Calu3 (cell line): ENCODE measurements around the gene TRUB2. TPM values are rescaled to one million over a fixed set of nuclear protein-coding genes. Genes with fewer than 3 reads are reported as not detected.

Experiments
- BruUV-seq: library from RNA; stranded (reverse); fragments of 400-500 nt; replicated peaks from 2 replicates; lab custom pipeline; 2021; lab: Mats Ljungman, UMichigan
- CTCF ChIA-PET: fragments of 300-600 bp; sonication (Branson Sonifier 250); formaldehyde crosslinking; loops from one replicate; lab custom pipeline; 2022; ENCODE audit warnings: antibody characterized with exemption; lab: Charles Lee
- DNase-seq: peaks from one replicate; pipeline ENCODE4 v3.0.0; 2022
- H3K27ac Mint-ChIP-seq: one replicate; pipeline ENCODE4 v1.8.0; 2022; ENCODE audit warnings: mixed read lengths; ENCODE audit not compliant: unreplicated experiment
- H3K27me3 Mint-ChIP-seq: one replicate; pipeline ENCODE4 v1.8.0; 2022; ENCODE audit warnings: mixed read lengths; ENCODE audit not compliant: unreplicated experiment
- H3K36me3 Mint-ChIP-seq: one replicate; pipeline ENCODE4 v1.8.0; 2022; ENCODE audit warnings: mild to moderate bottlenecking, moderate library complexity, mixed read lengths; ENCODE audit not compliant: insufficient read depth, unreplicated experiment
- H3K4me1 Mint-ChIP-seq: one replicate; pipeline ENCODE4 v1.8.0; 2022; ENCODE audit warnings: mild to moderate bottlenecking, low read depth, mixed read lengths; ENCODE audit not compliant: unreplicated experiment
- H3K4me3 Mint-ChIP-seq: one replicate; pipeline ENCODE4 v1.8.0; 2022; ENCODE audit warnings: mild to moderate bottlenecking, low read depth, moderate library complexity, mixed read lengths; ENCODE audit not compliant: unreplicated experiment
- H3K9me3 Mint-ChIP-seq: one replicate; pipeline ENCODE4 v1.8.0; 2022; ENCODE audit warnings: low read depth, mixed read lengths; ENCODE audit not compliant: unreplicated experiment
- intact Hi-C: fragments of 100-400 bp; cut with micrococcal nuclease; formaldehyde crosslinking; loops from one replicate; pipeline ENCODE4 v1.10.0; 2022; ENCODE audit not compliant: unreplicated experiment
- total RNA-seq: library from RNA; stranded (reverse); gene quantifications from 2 replicates; pipeline ENCODE4 v1.2.3, GENCODE V29; 2022
- TF ChIP-seq, protein P1 (sequence below): fragments of 200-600 bp; IDR thresholded peaks from one replicate; pipeline ENCODE4 v1.8.0; 2022; ENCODE audit warnings: antibody characterized with exemption; ENCODE audit not compliant: unreplicated experiment

Gene TRUB2
- total RNA-seq, 1 experiment from 2014 or later, result 22.5 TPM

DNA sequence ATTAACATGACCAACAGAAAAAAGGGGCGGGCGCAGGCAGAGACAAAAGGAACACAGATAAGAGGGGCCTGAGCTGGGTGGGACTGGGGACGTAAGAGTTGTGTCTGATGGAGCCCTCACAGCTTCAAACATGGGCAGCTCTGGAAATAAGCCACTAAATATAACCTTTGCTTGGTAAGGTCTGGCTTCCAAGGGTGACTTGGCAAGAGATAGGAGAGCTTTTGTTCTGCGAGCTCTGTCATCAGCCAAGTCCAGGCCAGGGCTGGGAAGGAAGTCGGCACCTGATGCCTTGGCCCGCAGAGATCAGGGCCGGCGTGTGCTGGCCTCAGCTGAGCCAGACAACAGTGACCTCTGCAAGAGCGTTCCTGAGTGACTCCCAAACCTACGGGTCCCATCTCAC lies 11.8 kb downstream of the TRUB2 start:
- CTCF ChIA-PET, result no interaction called here
- H3K36me3 Mint-ChIP-seq, result peaks cover 36% of the 10 kb centered on the region
- H3K27ac Mint-ChIP-seq, result no peak overlapping the region
- BruUV-seq, result no TSS peak
- TF ChIP-seq, protein P1, sequence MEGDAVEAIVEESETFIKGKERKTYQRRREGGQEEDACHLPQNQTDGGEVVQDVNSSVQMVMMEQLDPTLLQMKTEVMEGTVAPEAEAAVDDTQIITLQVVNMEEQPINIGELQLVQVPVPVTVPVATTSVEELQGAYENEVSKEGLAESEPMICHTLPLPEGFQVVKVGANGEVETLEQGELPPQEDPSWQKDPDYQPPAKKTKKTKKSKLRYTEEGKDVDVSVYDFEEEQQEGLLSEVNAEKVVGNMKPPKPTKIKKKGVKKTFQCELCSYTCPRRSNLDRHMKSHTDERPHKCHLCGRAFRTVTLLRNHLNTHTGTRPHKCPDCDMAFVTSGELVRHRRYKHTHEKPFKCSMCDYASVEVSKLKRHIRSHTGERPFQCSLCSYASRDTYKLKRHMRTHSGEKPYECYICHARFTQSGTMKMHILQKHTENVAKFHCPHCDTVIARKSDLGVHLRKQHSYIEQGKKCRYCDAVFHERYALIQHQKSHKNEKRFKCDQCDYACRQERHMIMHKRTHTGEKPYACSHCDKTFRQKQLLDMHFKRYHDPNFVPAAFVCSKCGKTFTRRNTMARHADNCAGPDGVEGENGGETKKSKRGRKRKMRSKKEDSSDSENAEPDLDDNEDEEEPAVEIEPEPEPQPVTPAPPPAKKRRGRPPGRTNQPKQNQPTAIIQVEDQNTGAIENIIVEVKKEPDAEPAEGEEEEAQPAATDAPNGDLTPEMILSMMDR, result no peak
- no peaks in the 10 kb centered on the region for H3K4me1 Mint-ChIP-seq
- no peak for DNase-seq
- H3K9me3 Mint-ChIP-seq, result no peaks in the 10 kb centered on the region
- H3K4me3 Mint-ChIP-seq, result no peak overlapping the region
- intact Hi-C loops, result no loop called here
- no peaks in the 10 kb centered on the region for H3K27me3 Mint-ChIP-seq

DNA sequence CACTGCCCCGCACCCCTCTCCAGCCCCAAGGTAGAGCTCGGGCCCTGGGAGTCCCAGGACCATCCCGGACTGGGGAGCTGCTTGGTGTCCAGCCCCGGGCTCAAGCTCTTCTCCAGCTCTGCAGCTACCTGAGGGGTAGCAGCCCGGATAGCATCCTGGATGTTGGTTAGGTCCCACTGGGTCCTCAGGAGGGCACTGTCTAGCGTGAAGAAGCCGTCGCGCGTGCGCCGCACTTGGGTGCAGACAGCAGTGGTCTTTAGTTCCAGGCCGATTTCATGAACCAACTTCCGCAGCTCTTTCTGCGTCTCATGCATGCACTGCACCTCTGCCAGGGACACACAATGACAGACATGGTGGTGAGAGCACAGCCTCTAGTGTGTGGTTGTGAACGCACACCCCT lies 12.7 kb downstream of the TRUB2 start:
- BruUV-seq, result no TSS peak
- CTCF ChIA-PET, result no interaction called here
- H3K9me3 Mint-ChIP-seq, result no peaks in the 10 kb centered on the region

GRCh38 chr9:128304971-128305288 lies 17.3 kb downstream of the TRUB2 start:
- Mint-ChIP-seq H3K4me1 (no peaks in the 10 kb centered on the region), H3K36me3 (peaks cover 22% of the 10 kb centered on the region), H3K27me3 (no peaks in the 10 kb centered on the region), H3K4me3 (no peak overlapping the region), H3K27ac (no peak overlapping the region), H3K9me3 (no peaks in the 10 kb centered on the region)
- CTCF ChIA-PET, result interaction anchor here (0.6 kb wide), 1 partner anchor 18 kb away, joined by 5 read pairs; no protein-coding TSS in a partner anchor
- intact Hi-C loops, result loop anchor here (10.0 kb wide), 1 partner anchor 250 kb away; the partner anchor contains the start of gene SPTAN1
- TF ChIP-seq, protein P1, result no peak
- no peak for DNase-seq
- BruUV-seq, result no TSS peak

More for the DNA sequence above, 12.7 kb downstream of the TRUB2 start:
- peaks cover 36% of the 10 kb centered on the region for H3K36me3 Mint-ChIP-seq
- TF ChIP-seq, protein P1, result no peak
- no peak overlapping the region for H3K4me3 Mint-ChIP-seq
- H3K27me3 Mint-ChIP-seq, result no peaks in the 10 kb centered on the region
- intact Hi-C loops, result loop anchor here (10.0 kb wide), 1 partner anchor 245 kb away; the partner anchor contains the start of gene SPTAN1
- no peak overlapping the region for H3K27ac Mint-ChIP-seq
- no peaks in the 10 kb centered on the region for H3K4me1 Mint-ChIP-seq
- DNase-seq, result no peak

DNA sequence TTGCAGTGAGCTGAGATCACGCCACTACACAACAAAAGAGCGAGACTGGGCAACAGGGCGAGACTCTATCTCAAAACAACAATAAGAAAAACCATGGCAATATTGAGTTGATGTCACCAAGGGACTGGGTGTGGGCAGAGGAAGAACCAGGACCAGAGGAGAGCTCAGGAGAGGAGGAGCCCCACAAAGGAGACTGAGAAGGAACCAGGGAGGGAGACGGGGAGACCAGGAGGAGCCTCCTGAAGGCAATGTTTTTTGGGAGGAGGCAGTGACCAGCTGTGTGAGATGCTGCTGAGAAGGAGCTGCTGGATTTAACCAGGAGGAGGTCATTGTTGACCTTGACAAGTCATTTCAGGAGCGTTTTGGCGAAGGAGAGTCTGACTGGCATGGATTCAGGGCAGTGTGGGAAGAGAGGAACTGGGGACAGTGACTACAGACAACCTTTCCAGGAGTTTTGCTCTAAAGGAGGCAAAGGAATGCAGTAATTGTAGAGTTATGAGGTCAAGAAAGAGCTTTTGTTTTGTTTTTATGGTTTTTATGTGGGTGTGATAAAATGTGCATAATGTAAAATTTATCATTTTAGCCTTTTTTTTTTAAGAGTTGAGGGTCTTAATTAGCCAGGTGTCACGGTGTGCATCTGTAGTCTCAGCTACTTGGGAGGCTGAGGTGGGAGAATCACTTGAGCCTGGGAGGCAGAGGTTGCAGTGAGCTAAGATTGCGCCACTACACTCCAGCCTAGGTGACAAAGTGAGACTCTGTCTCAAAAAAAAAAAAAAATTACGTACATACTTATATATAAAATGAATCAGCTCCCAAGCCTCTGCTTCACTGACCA lies 17.9 kb downstream of the TRUB2 start:
- H3K4me1 Mint-ChIP-seq, result no peaks in the 10 kb centered on the region
- intact Hi-C loops, result loop anchor here (10.0 kb wide), 1 partner anchor 250 kb away; the partner anchor contains the start of gene SPTAN1
- H3K27ac Mint-ChIP-seq, result peak overlapping the region; percentile 42
- CTCF ChIA-PET, result interaction anchor here (0.6 kb wide), 1 partner anchor 17 kb away, joined by 5 read pairs; no protein-coding TSS in a partner anchor
- peaks cover 20% of the 10 kb centered on the region for H3K36me3 Mint-ChIP-seq
- TF ChIP-seq, protein P1, result no peak
- no TSS peak for BruUV-seq
- no peaks in the 10 kb centered on the region for H3K27me3 Mint-ChIP-seq
- no peak overlapping the region for H3K4me3 Mint-ChIP-seq
- DNase-seq, result no peak
- H3K9me3 Mint-ChIP-seq, result no peaks in the 10 kb centered on the region
